ENCODE results near the gene AIP.

AIP gene

DNA sequence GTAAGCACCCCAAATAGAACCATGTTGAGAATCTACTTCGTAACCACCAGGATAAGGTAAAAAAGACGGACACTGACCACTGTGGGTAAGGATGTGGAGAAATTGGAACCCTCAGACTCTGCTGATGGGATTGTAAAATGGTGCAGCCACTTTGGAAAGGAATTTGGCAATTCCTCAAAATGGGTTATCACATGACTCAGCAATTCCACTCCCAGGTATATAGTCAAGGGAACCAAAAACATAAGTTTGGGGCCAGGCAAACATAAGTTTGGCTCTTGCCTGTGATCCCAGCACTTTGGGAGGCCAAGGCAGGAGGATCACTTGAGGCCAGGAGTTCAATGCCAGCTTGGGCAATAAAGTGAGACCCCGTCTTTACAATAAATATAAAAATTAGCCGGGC is 45.5 kb downstream of the AIP start:
- H3K4me3 ChIP-seq (ENCODE audit: low read length): no peak overlapping the region
- no peak for DNase-seq (ENCODE audit: low read depth)
- TF ChIP-seq CTCF (IDR thresholded peaks at IDR 0.05; ENCODE audit: insufficient read depth, low read depth, low read length, missing control alignments): no peak

GRCh38 chr11:67530282-67530592 is 47.4 kb downstream of the AIP start:
- DNase-seq (ENCODE audit: low read depth): no peak
- no peak for TF ChIP-seq CTCF (IDR thresholded peaks at IDR 0.05; ENCODE audit: insufficient read depth, low read depth, low read length, missing control alignments)
- H3K4me3 ChIP-seq (ENCODE audit: low read length): no peak overlapping the region

DNA sequence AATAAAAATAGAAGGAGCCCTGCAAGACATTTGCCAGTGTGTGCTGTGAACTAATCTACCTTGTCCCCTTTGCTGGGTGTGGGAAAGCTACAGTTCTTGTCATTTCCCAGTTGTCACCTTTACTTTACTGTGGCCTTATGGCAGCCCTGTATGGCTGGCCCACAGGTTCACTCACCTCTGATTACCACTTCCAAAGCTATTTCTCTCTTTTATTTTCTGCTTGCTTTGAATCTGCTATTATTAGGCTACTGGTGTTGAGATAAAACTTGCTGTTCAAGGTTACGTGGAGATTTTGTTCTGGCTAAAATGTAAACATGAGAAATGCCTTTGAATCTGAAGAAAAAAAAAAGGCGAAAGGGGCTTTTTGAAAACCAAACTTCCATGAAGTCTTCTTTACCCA is 50.1 kb downstream of the AIP start:
- no peak for TF ChIP-seq CTCF (IDR thresholded peaks at IDR 0.05; ENCODE audit: insufficient read depth, low read depth, low read length, missing control alignments)
- no peak overlapping the region for H3K4me3 ChIP-seq (ENCODE audit: low read length)
- no peak for DNase-seq (ENCODE audit: low read depth)

GRCh38 chr11:67534070-67534679 is 51.3 kb downstream of the AIP start:
- TF ChIP-seq CTCF (IDR thresholded peaks at IDR 0.05; ENCODE audit: insufficient read depth, low read depth, low read length, missing control alignments): no peak
- DNase-seq (ENCODE audit: low read depth): no peak
- no peak overlapping the region for H3K4me3 ChIP-seq (ENCODE audit: low read length)

DNA sequence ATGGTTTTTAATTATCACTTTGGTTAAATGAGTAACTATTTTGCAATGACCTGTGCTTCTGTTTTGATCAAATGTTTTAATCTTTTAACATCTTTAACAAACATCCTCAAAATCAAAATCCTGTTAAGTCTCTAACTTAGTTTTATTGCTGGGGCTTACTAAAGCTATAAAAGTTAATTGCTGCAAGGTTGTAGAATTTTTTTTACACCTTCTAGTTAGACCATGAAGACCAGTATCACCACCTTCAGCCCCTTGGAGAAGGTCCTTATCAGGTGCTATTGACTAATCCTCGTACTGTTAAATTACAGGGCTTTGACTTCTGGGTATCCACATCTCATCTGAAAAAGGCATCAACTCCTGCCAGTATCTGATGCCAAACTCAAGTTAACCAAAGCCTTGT is 52.7 kb downstream of the AIP start:
- no peak for DNase-seq (ENCODE audit: low read depth)

GRCh38 chr11:67538306-67538705 is 55.5 kb downstream of the AIP start:
- TF ChIP-seq CTCF (IDR thresholded peaks at IDR 0.05; ENCODE audit: insufficient read depth, low read depth, low read length, missing control alignments): no peak
- no peak overlapping the region for H3K4me3 ChIP-seq (ENCODE audit: low read length)
- no peak for DNase-seq (ENCODE audit: low read depth)

More for the DNA sequence above, 52.7 kb downstream of the AIP start:
- no peak overlapping the region for H3K4me3 ChIP-seq (ENCODE audit: low read length)
- TF ChIP-seq CTCF (IDR thresholded peaks at IDR 0.05; ENCODE audit: insufficient read depth, low read depth, low read length, missing control alignments): no peak

DNA sequence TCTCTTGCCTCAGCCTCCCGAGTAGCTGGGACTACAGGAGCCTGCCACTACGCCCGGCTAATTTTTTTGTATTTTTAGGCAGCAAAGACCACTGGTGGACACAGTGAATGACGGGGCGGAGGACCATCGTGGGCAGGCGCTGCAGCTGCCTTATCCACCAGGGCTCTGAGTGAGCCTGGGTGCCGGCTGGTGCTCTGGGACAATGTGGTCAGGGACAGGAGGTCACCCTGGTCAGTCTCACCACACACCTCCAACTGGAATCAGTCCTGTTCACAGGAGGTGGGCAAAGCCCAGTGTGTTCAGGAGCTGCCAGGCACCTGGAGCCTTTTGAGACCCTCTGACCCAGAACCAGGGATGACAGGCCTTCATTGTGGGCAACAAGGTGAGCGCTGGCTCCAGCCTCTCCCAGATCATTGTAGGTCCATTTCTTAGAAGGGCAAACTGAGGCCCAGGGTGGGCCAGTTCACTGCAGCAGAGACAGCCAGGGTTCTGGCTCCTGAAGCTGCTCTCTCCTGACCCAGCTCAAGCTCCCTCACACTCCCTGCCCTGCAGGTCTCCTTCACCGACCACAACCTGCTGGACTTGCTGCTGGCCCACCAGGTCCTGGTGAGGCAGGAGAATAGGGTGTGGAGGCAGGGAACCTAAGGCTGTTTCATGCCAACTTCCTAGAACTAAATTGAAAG is 56.1 kb downstream of the AIP start:
- no peak overlapping the region for H3K4me3 ChIP-seq (ENCODE audit: low read length)
- no peak for TF ChIP-seq CTCF (IDR thresholded peaks at IDR 0.05; ENCODE audit: insufficient read depth, low read depth, low read length, missing control alignments)
- no peak for DNase-seq (ENCODE audit: low read depth)

Data from epithelial cell of esophagus (primary cell).